ENCODE measurements around the gene SLC39A10. TPM values are rescaled to one million over a fixed set of nuclear protein-coding genes. Genes with fewer than 3 reads are reported as not detected.

SLC39A10 gene
- total RNA-seq, 1 donor from 2014 or later = 27.2 TPM

DNA sequence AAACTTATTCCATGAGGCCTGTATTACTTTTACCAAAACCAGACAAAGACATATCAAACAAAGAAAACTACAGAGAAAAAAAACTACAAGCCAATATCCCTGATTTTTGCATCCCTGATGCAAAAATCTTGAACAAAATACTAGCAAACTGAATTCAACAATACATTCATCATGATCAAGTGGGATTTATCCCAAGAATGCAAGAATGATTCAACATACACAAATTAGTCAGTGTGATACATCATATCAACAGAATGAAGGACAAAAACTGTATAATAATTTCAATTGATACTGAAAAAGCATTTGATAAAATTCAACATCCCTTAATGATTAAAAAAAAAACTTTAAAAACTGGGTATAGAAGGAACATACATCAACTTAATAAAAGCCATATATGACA, 106.8 kb downstream of the SLC39A10 start:
- intact Hi-C loops (cut with micrococcal nuclease) = no loop called here
- Mint-ChIP-seq H3K4me3 (ENCODE audit: low read depth) (no peak overlapping the region), H3K27me3 (ENCODE audit: low read depth) (peaks cover 4% of the 10 kb centered on the region), H3K4me1 (ENCODE audit: low read depth) (no peaks in the 10 kb centered on the region), H3K27ac (no peak overlapping the region), H3K9me3 (peaks cover 4% of the 10 kb centered on the region), H3K36me3 (ENCODE audit: low read depth) (no peaks in the 10 kb centered on the region)
- DNase-seq (ENCODE audit: low spot score) = no peak

DNA sequence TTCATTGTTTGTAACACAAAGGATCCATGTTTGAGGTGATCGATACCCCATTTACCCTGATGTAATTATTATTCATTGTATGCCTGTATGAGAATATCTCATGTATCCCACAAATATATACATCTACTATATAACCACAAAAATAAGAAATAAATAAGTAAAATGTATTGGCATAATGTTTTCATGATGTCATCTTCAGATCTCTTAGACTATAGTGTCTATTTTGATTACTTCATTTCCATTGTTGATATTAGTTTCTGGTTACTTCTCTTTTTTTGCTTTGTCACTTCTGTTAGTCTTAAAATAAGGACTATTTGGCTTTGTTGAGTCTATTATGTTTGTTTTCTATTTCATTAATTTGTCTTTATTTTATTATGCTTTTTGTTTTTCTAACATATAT, 109.7 kb downstream of the SLC39A10 start:
- Mint-ChIP-seq H3K36me3 (ENCODE audit: low read depth) (no peaks in the 10 kb centered on the region), H3K9me3 (peaks cover 4% of the 10 kb centered on the region), H3K27me3 (ENCODE audit: low read depth) (peaks cover 4% of the 10 kb centered on the region), H3K4me1 (ENCODE audit: low read depth) (no peaks in the 10 kb centered on the region), H3K4me3 (ENCODE audit: low read depth) (no peak overlapping the region), H3K27ac (no peak overlapping the region)
- intact Hi-C loops (cut with micrococcal nuclease) = no loop called here
- DNase-seq (ENCODE audit: low spot score) = no peak

DNA sequence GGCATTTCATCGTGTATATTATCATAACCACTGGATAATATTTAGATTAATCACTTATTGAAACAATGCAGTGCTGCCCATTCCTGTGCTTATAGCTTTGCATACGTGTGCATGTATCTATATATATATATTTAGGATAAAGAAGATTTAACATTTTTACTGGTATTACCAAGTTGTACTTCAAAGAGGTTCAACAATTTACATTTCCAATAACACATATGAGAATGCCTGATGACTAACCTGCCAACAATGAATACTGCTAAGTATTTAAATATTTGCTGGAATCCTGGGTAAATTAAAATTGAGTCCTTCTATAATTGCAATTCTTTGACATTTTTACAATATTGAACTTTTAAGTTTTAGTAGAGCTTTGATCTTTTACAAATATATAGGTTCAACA, 111.4 kb downstream of the SLC39A10 start:
- Mint-ChIP-seq H3K27ac (no peak overlapping the region), H3K4me1 (ENCODE audit: low read depth) (no peaks in the 10 kb centered on the region), H3K27me3 (ENCODE audit: low read depth) (peaks cover 4% of the 10 kb centered on the region), H3K4me3 (ENCODE audit: low read depth) (no peak overlapping the region), H3K9me3 (no peaks in the 10 kb centered on the region), H3K36me3 (ENCODE audit: low read depth) (no peaks in the 10 kb centered on the region)
- intact Hi-C loops (cut with micrococcal nuclease) = no loop called here
- DNase-seq (ENCODE audit: low spot score) = no peak

DNA sequence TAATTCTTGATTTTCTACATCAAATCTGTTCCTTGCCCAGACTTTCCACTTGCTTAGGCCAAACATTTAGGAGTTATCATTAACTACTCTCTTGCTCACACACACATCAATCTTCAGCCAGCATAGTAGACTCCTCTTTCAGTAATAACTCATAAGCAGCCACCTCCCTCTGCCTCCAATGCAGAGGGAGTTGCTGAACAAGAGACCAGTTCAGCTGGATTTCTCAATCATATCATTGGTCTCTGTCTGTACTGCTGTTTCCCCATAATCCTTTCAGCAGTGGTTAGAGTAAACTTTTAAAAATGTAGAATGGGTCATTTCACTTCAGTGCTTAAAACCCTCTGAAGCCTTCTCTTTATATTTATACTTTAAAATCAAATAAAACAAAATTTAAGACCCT, 112.9 kb downstream of the SLC39A10 start:
- DNase-seq (ENCODE audit: low spot score) = no peak
- Mint-ChIP-seq H3K27me3 (ENCODE audit: low read depth) (peaks cover 4% of the 10 kb centered on the region), H3K4me3 (ENCODE audit: low read depth) (no peak overlapping the region), H3K4me1 (ENCODE audit: low read depth) (no peaks in the 10 kb centered on the region), H3K9me3 (no peaks in the 10 kb centered on the region), H3K27ac (no peak overlapping the region), H3K36me3 (ENCODE audit: low read depth) (no peaks in the 10 kb centered on the region)
- intact Hi-C loops (cut with micrococcal nuclease) = no loop called here

DNA sequence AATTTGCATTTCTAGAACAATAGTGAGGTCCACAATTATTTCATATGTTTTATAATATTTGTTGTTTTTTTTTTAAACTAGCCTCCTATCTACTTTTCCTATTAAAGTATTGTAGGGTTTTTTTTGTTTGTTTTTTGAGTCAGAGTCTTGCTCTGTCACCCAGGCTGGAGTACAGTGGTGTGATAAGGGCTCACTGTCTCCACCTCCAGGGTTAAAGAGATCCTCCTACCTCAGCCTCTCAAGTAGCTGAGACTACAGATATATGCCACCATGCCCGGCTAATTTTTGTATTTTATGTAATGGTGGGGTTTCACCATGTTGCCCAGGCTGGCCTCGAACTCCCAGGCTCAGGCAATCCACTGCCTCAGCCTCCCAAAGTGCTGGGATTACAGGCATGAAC, 122.5 kb downstream of the SLC39A10 start:
- Mint-ChIP-seq H3K27ac (no peak overlapping the region), H3K4me1 (ENCODE audit: low read depth) (no peaks in the 10 kb centered on the region), H3K36me3 (ENCODE audit: low read depth) (no peaks in the 10 kb centered on the region), H3K27me3 (ENCODE audit: low read depth) (peaks cover 4% of the 10 kb centered on the region), H3K4me3 (ENCODE audit: low read depth) (no peak overlapping the region), H3K9me3 (no peaks in the 10 kb centered on the region)
- DNase-seq (ENCODE audit: low spot score) = no peak
- intact Hi-C loops (cut with micrococcal nuclease) = no loop called here

DNA sequence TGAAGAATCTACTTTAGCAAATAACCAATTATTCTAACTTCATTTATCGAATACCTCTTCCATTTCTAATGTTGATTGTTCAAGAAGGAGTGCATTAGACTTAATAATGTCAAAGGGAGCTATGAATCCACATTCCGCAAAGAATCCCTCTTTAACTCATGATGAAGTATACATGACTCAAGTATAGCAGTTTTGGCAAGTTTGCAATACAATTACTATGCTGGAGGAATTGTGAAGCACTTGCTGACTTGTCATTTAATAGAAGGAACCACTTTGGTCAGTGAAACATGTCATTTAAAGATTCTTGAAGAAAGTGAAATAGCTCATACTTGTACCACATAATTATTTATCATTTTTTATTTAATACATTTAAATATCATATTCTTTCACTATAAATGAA, 125.1 kb downstream of the SLC39A10 start:
- Mint-ChIP-seq H3K36me3 (ENCODE audit: low read depth) (no peaks in the 10 kb centered on the region), H3K27ac (no peak overlapping the region), H3K4me3 (ENCODE audit: low read depth) (no peak overlapping the region), H3K9me3 (no peaks in the 10 kb centered on the region), H3K4me1 (ENCODE audit: low read depth) (no peaks in the 10 kb centered on the region), H3K27me3 (ENCODE audit: low read depth) (peaks cover 4% of the 10 kb centered on the region)
- DNase-seq (ENCODE audit: low spot score) = no peak
- intact Hi-C loops (cut with micrococcal nuclease) = no loop called here
